ACHN (cell line): ENCODE measurements around the gene RAPGEF1.
"Not testable (repeated sequence)": the region's sequence is repeated elsewhere in the genome, so short reads cannot be mapped to it uniquely, and the experiment has no call there.

Experiments
- DNase-seq: peaks from one replicate; pipeline ENCODE4 v3.0.0-alpha.2; 2015
- in situ Hi-C: cut with HindIII; loops from 2 replicates; pipeline ENCODE4 v1.10.0; 2017; ENCODE audit warnings: low sequenced_read_pairs, low pct_ligation_motif_present, low pct_unique_long_range_greater_than_20kb

RAPGEF1 gene

GRCh38 chr9:131755541-131756198 is 15.8 kb upstream of the RAPGEF1 start:
- in situ Hi-C loops = no loop called here
- DNase-seq = peak; percentile 76

GRCh38 chr9:131754846-131755245 is 15.0 kb upstream of the RAPGEF1 start:
- DNase-seq = no peak
- in situ Hi-C loops = no loop called here

- in situ Hi-C loops, DNase-seq: not testable (repeated sequence)
These were observed 13.9 kb upstream of the RAPGEF1 start for GRCh38 chr9:131753751-131754150.

GRCh38 chr9:131752231-131752884 is 12.5 kb upstream of the RAPGEF1 start:
- in situ Hi-C loops = no loop called here

GRCh38 chr9:131748411-131748955 is 8.6 kb upstream of the RAPGEF1 start:
- in situ Hi-C loops = no loop called here

More at GRCh38 chr9:131752231-131752884, 12.5 kb upstream of the RAPGEF1 start:
- no peak for DNase-seq

GRCh38 chr9:131747352-131747751 is 7.5 kb upstream of the RAPGEF1 start:
- DNase-seq = peak; percentile 58
- in situ Hi-C loops = no loop called here

More at GRCh38 chr9:131748411-131748955, 8.6 kb upstream of the RAPGEF1 start:
- no peak for DNase-seq

GRCh38 chr9:131745610-131746009 is 5.7 kb upstream of the RAPGEF1 start:
- in situ Hi-C loops = no loop called here
- DNase-seq = no peak

- no peak for DNase-seq
- in situ Hi-C loops = no loop called here
These were observed 4.9 kb upstream of the RAPGEF1 start for GRCh38 chr9:131744720-131745201.

- no peak for DNase-seq
- in situ Hi-C loops = no loop called here
These were observed 4.4 kb upstream of the RAPGEF1 start for GRCh38 chr9:131744171-131744719.

- DNase-seq = no peak
- in situ Hi-C loops = no loop called here
These were observed 3.6 kb upstream of the RAPGEF1 start for GRCh38 chr9:131743501-131743900.

- in situ Hi-C loops = no loop called here
- no peak for DNase-seq
These were observed 3.2 kb upstream of the RAPGEF1 start for GRCh38 chr9:131743096-131743495.

- in situ Hi-C loops = no loop called here
- DNase-seq = no peak
These were observed 1.0 kb upstream of the RAPGEF1 start for GRCh38 chr9:131740898-131741297.

- in situ Hi-C loops = no loop called here
- DNase-seq = peak; percentile 23
These were observed 530 bp downstream of the RAPGEF1 start for GRCh38 chr9:131739133-131739958.

GRCh38 chr9:131738293-131739132 is 1.4 kb downstream of the RAPGEF1 start:
- in situ Hi-C loops = no loop called here

GRCh38 chr9:131737426-131737825 is 2.5 kb downstream of the RAPGEF1 start:
- in situ Hi-C loops = no loop called here

More at GRCh38 chr9:131738293-131739132, 1.4 kb downstream of the RAPGEF1 start:
- DNase-seq = no peak

GRCh38 chr9:131736431-131736830 is 3.4 kb downstream of the RAPGEF1 start:
- DNase-seq = no peak
- in situ Hi-C loops = no loop called here

More at GRCh38 chr9:131737426-131737825, 2.5 kb downstream of the RAPGEF1 start:
- no peak for DNase-seq

GRCh38 chr9:131735238-131736128 is 4.4 kb downstream of the RAPGEF1 start:
- DNase-seq = no peak
- in situ Hi-C loops = no loop called here
